Adrenal gland (tissue), 12 donors: ENCODE results near the gene RBPJ. TPM values are rescaled to one million over a fixed set of nuclear protein-coding genes. Genes with fewer than 3 reads are reported as not detected.

Experiments
- DNase-seq, 7 donors: peaks; one replicate each; pipeline ENCODE4 v3.0.0-alpha.2; 2019 to 2020
- H3K27ac ChIP-seq, 5 donors: fragments of 200-600 bp; sonication (generic) in 4 of 5; 1 replicate in 3 of 5; 2 replicates in 2 of 5; pipeline versions ENCODE4 v1.5.1 to v1.8.0; 2016 to 2020; ENCODE audit warnings: mild to moderate bottlenecking in 1 of 5
- H3K27me3 ChIP-seq: fragments of 200-600 bp; 2 replicates; pipeline ENCODE4 v1.8.0; 2021
- H3K36me3 ChIP-seq, 2 donors: fragments of 200-600 bp; replicated peaks in 1 of 2; 1 replicate in 1 of 2; 2 replicates in 1 of 2; pipeline versions ENCODE4 v1.5.1 to v1.8.0; 2018 to 2022
- H3K4me1 ChIP-seq, 2 donors: fragments of 200-600 bp; replicated peaks in 1 of 2; 1 replicate in 1 of 2; 2 replicates in 1 of 2; pipeline versions ENCODE4 v1.5.1 to v1.8.0; 2018 to 2021
- H3K4me3 ChIP-seq, 4 donors: fragments of 200-600 bp; sonication (generic) in 3 of 4; one replicate each; pipeline ENCODE4 v1.5.1; 2016 to 2018
- H3K9me3 ChIP-seq, 3 donors: fragments of 200-600 bp; sonication (generic) in 1 of 3; replicated peaks in 1 of 3; 1 replicate in 2 of 3; 2 replicates in 1 of 3; pipeline versions ENCODE4 v1.5.1 to v1.8.0; 2016 to 2021
- POLR2A ChIP-seq, 2 donors: fragments of 450-650 bp; IDR thresholded peaks; one replicate each; pipeline ENCODE4 v1.6.1; 2017; ENCODE audit warnings: antibody characterized with exemption in 2 of 2, mild to moderate bottlenecking in 2 of 2, moderate library complexity in 1 of 2
- whole genome bisulfite sequencing, 4 donors: extraction: QIAGEN DNeasy Blood & Tissue Kit in 2 of 4; methylation state at CpG; one replicate each; pipeline versions ENCODE4 v1.1.5 to v1.1.7; 2013 to 2017; 5-methylcytosine and 5-hydroxymethylcytosine counted together
- intact Hi-C, 2 donors: fragments of 100-400 bp; cut with DNase I; formaldehyde crosslinking; loops; one replicate each; pipeline versions ENCODE4 v1.14.1 to v1.15.0; 2022 to 2023
- polyA plus RNA-seq, 3 donors: library from polyadenylated mRNA; stranded (reverse); fragments of 200-250 nt in 2 of 3; fragments of 350-450 nt in 1 of 3; fragmentation: Illumina TruSeq in 1 of 3; extraction: RNeasy Lipid Tissue Mini Kit (QIAGEN cat#74804) in 1 of 3; gene quantifications; one replicate each; pipeline ENCODE4 v1.2.3, GENCODE V29; 2013 to 2014
- total RNA-seq, 9 donors: library from RNA; depleted of rRNA in 4 of 9; stranded (reverse); fragments of >200 nt in 4 of 9; fragments of 120-200 nt in 1 of 9; fragmentation: NEBNext Ultra II Directional in 1 of 9; extraction: Animal tissue kit (Norgen Biotek cat#: 25700) in 1 of 9; gene quantifications; one replicate each; pipeline versions ENCODE4 v1.1.0 to v1.2.4, GENCODE V29; 2013 to 2023
- TF ChIP-seq, protein P1 (sequence below), 6 experiments: fragments of 450-650 bp in 4 of 6; fragments of 200-600 bp in 2 of 6; sonication (generic) in 1 of 6; IDR thresholded peaks; 1 replicate in 5 of 6; 2 replicates in 1 of 6; pipeline versions ENCODE4 v1.5.1 to v1.8.0; 2016 to 2021; ENCODE audit warnings: antibody characterized with exemption in 6 of 6, mild to moderate bottlenecking in 2 of 6, moderate library complexity in 1 of 6
- donor health status: healthy with polysubstance abuse.
- donor health status: Bipolar disorder and iron deficiency.
- donor health status: DM: yes; HTN: yes; CAD: no.
- donor health status: DM: no; HTN: no; CAD: no.
- donor health status: DM: no; HTN: no; CAD: no.
- donor health status: DM: yes; HTN: yes; CAD: no.

Gene RBPJ
- total and polyA plus RNA-seq, 12 donors: 23.4 to 76.1 (median 51.8) TPM

DNA sequence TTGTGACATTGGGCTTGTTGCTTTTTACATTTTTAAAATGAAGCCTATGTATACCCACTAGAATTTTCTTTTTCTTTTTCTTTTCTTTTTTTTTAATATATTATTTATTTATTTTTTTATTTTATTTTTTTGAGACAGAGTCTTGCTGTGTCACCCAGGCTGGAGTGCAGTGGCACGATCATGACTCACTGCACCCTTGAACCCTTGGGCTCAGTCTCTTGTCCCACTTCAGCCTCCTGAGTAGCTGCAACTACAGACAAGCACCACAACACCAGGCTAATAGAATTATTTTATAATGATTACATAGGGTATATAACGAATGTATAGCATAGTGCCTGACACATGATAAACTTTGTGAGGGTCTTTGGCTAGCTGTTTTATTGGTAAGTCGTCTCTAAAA, 64.9 kb downstream of the RBPJ start:
- DNase-seq: peak; percentile 36 to 66 (median 47)
- Histone ChIP-seq H3K4me3 (no peak overlapping the region), H3K4me1 (peaks cover 0 to 17% of the 10 kb centered on the region in 2 donors), H3K27ac (no peak overlapping the region), H3K9me3 (no peaks in the 10 kb centered on the region), H3K36me3 (peaks cover 0 to 8% of the 10 kb centered on the region in 2 donors), H3K27me3 (no peaks in the 10 kb centered on the region)
- intact Hi-C loops: no loop called here
- 54 to 70% (median 56%) methylated on average over 3 of the region's 3 CpGs for WGBS, 4 donors
- TF ChIP-seq POLR2A (IDR thresholded peaks at IDR 0.05): no peak
- TF ChIP-seq, protein P1, sequence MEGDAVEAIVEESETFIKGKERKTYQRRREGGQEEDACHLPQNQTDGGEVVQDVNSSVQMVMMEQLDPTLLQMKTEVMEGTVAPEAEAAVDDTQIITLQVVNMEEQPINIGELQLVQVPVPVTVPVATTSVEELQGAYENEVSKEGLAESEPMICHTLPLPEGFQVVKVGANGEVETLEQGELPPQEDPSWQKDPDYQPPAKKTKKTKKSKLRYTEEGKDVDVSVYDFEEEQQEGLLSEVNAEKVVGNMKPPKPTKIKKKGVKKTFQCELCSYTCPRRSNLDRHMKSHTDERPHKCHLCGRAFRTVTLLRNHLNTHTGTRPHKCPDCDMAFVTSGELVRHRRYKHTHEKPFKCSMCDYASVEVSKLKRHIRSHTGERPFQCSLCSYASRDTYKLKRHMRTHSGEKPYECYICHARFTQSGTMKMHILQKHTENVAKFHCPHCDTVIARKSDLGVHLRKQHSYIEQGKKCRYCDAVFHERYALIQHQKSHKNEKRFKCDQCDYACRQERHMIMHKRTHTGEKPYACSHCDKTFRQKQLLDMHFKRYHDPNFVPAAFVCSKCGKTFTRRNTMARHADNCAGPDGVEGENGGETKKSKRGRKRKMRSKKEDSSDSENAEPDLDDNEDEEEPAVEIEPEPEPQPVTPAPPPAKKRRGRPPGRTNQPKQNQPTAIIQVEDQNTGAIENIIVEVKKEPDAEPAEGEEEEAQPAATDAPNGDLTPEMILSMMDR (IDR thresholded peaks at IDR 0.05): no peak

- H3K36me3 ChIP-seq: peaks cover 0 to 8% of the 10 kb centered on the region in 2 donors
- H3K27me3 ChIP-seq: no peaks in the 10 kb centered on the region
- H3K4me3 ChIP-seq: no peak overlapping the region
- peaks cover 0 to 10% of the 10 kb centered on the region in 2 donors for H3K4me1 ChIP-seq
- no peak for DNase-seq
- TF ChIP-seq, protein P1 (IDR thresholded peaks at IDR 0.05): no peak
- no peak for TF ChIP-seq POLR2A (IDR thresholded peaks at IDR 0.05)
- WGBS, 4 donors: 76 to 92% (median 82%) methylated on average over 2 of the region's 2 CpGs
- H3K27ac ChIP-seq: no peak overlapping the region
- intact Hi-C loops: no loop called here
- no peaks in the 10 kb centered on the region for H3K9me3 ChIP-seq
Observed at GRCh38 chr4:26386386-26386785, 65.6 kb downstream of the RBPJ start.

- no peak overlapping the region for H3K27ac ChIP-seq
- H3K4me3 ChIP-seq: no peak overlapping the region
Observed at GRCh38 chr4:26388671-26389070, 67.9 kb downstream of the RBPJ start.

GRCh38 chr4:26397086-26397485, 76.3 kb downstream of the RBPJ start:
- WGBS, 4 donors: 51 to 65% (median 55%) methylated on average over 5 of the region's 5 CpGs
- H3K9me3 ChIP-seq: no peaks in the 10 kb centered on the region
- no peak for TF ChIP-seq POLR2A (IDR thresholded peaks at IDR 0.05)
- TF ChIP-seq, protein P1 (IDR thresholded peaks at IDR 0.05): no peak
- peak in 1 of 7 donors; percentile 19 for DNase-seq
- H3K4me3 ChIP-seq: no peak overlapping the region
- H3K36me3 ChIP-seq: no peaks in the 10 kb centered on the region
- intact Hi-C loops: no loop called here
- H3K27ac ChIP-seq: no peak overlapping the region
- peaks cover 0 to 9% of the 10 kb centered on the region in 2 donors for H3K4me1 ChIP-seq
- H3K27me3 ChIP-seq: no peaks in the 10 kb centered on the region

More at GRCh38 chr4:26388671-26389070, 67.9 kb downstream of the RBPJ start:
- Histone ChIP-seq H3K27me3 (no peaks in the 10 kb centered on the region), H3K4me1 (peaks cover 0 to 9% of the 10 kb centered on the region in 2 donors), H3K9me3 (no peaks in the 10 kb centered on the region), H3K36me3 (peaks cover 0 to 8% of the 10 kb centered on the region in 2 donors)
- TF ChIP-seq POLR2A (IDR thresholded peaks at IDR 0.05): no peak
- TF ChIP-seq, protein P1 (IDR thresholded peaks at IDR 0.05): no peak
- 94 to 98% (median 97%) methylated on average over 5 of the region's 5 CpGs for WGBS, 4 donors
- no peak for DNase-seq
- intact Hi-C loops: no loop called here
